Thymus (tissue), 11 donors: ENCODE measurements around the gene RET. TPM values are rescaled to one million over a fixed set of nuclear protein-coding genes. Genes with fewer than 3 reads are reported as not detected.

Experiments
- DNase-seq, 9 donors: peaks; one replicate each; pipeline ENCODE4 v3.0.0-alpha.2; 2013; ENCODE audit warnings: low spot score in 9 of 9, low read depth in 6 of 9, missing footprints in 1 of 9
- H3K27ac ChIP-seq, 2 donors: one replicate each; pipeline ENCODE4 v1.5.1; 2013; ENCODE audit warnings: control low read depth in 1 of 2, low read depth in 1 of 2, low read length in 1 of 2, mild to moderate bottlenecking in 1 of 2, moderate library complexity in 1 of 2
- H3K27me3 ChIP-seq, 2 donors: one replicate each; pipeline ENCODE4 v1.5.1; 2013; ENCODE audit warnings: low read length in 1 of 2; ENCODE audit not compliant: control insufficient read depth in 2 of 2, insufficient read depth in 1 of 2
- H3K36me3 ChIP-seq, 2 donors: one replicate each; pipeline ENCODE4 v1.5.1; 2013; ENCODE audit warnings: low read length in 1 of 2, mild to moderate bottlenecking in 1 of 2, moderate library complexity in 1 of 2; ENCODE audit not compliant: control insufficient read depth in 2 of 2, insufficient read depth in 2 of 2
- H3K4me1 ChIP-seq, 2 donors: one replicate each; pipeline ENCODE4 v1.5.1; 2013; ENCODE audit warnings: low read length in 2 of 2; ENCODE audit not compliant: control insufficient read depth in 2 of 2, insufficient read depth in 2 of 2
- H3K4me3 ChIP-seq, 2 donors: one replicate each; pipeline ENCODE4 v1.5.1; 2013; ENCODE audit warnings: low read length in 2 of 2, control low read depth in 1 of 2, mild to moderate bottlenecking in 1 of 2
- H3K9me3 ChIP-seq, 2 donors: one replicate each; pipeline ENCODE4 v1.5.1; 2013; ENCODE audit warnings: low read length in 1 of 2, mild to moderate bottlenecking in 1 of 2; ENCODE audit not compliant: control insufficient read depth in 2 of 2, insufficient read depth in 1 of 2
- WGBS: extraction: QIAGEN DNeasy Blood & Tissue Kit; methylation state at CpG from one replicate; pipeline ENCODE4 v1.1.7; 2013; 5-methylcytosine and 5-hydroxymethylcytosine counted together
- polyA plus RNA-seq: library from polyadenylated mRNA; stranded (reverse); fragments of 200-250 nt; gene quantifications from one replicate; pipeline ENCODE4 v1.2.3, GENCODE V29; 2013
- total RNA-seq: library from RNA; stranded (reverse); fragments of 120-200 nt; gene quantifications from one replicate; pipeline ENCODE4 v1.2.4, GENCODE V29; 2013
- donor health status: healthy.

Gene RET
- total and polyA plus RNA-seq, 2 donors = 0.33 to 0.37 TPM

DNA sequence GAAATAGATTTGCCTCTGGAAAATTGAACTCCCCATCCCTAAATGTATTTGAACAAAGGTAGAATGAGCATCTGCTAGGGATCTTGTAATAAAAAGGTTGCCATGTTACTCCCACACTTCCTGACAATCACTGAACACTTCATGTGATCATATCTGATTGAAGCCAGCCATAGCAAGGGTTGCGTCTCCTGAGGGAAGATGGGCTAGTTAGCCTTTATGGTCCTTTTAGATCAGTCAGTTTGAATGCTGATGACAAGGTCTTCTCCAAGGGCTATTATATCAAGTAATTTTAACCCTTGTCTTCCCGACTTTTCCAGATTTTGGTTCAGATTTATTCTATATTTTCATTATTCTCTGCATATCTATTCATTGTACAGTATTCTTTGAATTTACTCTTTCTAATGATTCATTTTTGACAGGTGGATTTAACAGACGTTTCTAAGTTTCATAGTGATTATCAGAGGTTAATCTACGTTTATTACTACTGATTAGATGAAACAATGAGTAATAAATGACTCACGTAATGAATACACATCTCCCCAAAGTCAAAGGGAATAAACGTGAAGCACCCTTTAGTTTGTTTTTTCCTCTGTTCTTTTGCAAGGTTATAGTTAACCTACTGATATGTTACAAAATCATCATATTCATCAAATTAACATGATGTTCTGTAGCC lies 89.5 kb downstream of the RET start:
- no peaks in the 10 kb centered on the region for H3K9me3 ChIP-seq
- peaks cover 7 to 9% of the 10 kb centered on the region in 2 donors for H3K4me1 ChIP-seq
- 82% methylated on average over 6 of the region's 6 CpGs for WGBS
- peaks cover 29 to 40% of the 10 kb centered on the region in 2 donors for H3K36me3 ChIP-seq
- no peak overlapping the region for H3K4me3 ChIP-seq
- H3K27me3 ChIP-seq = no peaks in the 10 kb centered on the region
- DNase-seq = no peak
- peak overlapping the region; percentile 42 to 93 for H3K27ac ChIP-seq

DNA sequence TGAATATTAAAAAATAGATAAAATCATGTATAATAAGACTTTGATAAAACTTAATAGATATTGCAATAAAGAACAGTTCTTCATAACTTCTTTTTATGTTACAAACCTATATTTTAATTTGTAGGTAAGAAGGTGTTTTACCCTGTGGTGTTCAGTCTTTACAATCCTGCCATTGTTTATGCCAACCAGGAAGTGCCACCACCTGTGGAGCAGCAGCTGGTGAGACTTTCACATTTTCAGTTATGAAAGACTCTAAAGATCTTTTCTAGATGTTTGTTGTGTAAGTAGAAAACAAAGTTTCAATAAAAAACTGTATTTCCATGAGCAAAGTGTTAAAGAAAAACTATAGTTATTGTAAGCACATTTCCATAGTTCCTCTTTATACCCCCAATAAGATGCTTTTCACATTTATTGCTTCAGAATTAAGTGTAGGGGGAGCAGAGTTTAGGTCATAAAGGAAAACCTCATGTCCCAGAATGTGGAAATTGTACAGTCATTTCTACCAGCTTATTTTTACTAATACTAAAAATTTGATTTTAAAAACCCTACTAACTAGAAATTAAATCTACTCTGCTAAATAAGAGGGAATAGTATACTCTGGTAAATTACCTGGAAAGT lies 90.1 kb downstream of the RET start:
- Histone ChIP-seq H3K4me3 (no peak overlapping the region), H3K4me1 (peaks cover 5 to 9% of the 10 kb centered on the region in 2 donors), H3K36me3 (peaks cover 28 to 34% of the 10 kb centered on the region in 2 donors), H3K27ac (peak overlapping the region in 1 of 2 donors; percentile 93), H3K27me3 (no peaks in the 10 kb centered on the region), H3K9me3 (no peaks in the 10 kb centered on the region)
- peak; percentile 23 to 81 (median 40) for DNase-seq

DNA sequence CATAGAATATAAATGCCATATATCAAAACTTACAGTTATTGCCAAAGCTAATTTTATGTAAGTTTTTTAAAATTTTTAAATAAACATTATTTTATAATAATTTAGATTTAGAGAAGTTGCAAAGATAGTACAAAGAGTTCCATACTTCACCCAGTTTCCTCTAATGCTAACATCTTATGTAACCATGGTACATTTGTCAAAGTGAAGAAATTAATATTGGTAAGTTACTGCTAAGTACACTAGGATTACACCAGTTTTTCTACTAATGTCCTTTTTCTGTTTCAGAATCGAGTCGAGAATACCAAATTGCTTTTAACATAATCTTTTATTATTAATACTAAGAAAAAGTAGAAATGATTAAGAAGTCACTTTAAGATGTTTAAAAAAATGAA lies 90.6 kb downstream of the RET start:
- H3K4me3 ChIP-seq = no peak overlapping the region
- H3K27me3 ChIP-seq = no peaks in the 10 kb centered on the region
- peaks cover 25 to 33% of the 10 kb centered on the region in 2 donors for H3K36me3 ChIP-seq
- 97% methylated on average over 2 of the region's 2 CpGs for WGBS
- H3K9me3 ChIP-seq = no peaks in the 10 kb centered on the region
- H3K4me1 ChIP-seq = peaks cover under 1 to 4% of the 10 kb centered on the region in 2 donors
- DNase-seq = peak in 1 of 9 donors; percentile 15
- H3K27ac ChIP-seq = peak overlapping the region in 1 of 2 donors; percentile 93

DNA sequence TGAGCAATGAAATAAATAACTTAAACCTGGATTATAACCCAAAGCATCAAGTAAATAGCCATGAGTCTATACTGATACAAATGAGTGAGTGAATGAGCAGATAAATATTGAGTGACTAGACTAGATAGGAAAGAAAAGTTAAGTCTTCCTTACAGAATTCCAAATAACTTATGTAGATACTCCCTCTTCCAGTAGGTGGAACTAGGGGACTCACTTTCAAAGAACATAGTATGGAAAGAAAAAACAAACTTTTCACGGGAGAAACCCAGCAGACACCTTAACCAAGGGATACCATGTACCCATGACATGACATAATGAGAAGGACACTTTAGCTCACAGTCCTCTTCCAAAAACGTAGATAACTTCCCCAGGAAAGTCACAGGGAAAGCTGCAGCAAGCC lies 93.6 kb downstream of the RET start:
- 93% methylated on average over 2 of the region's 2 CpGs for WGBS
- Histone ChIP-seq H3K4me1 (peaks cover 0 to 2% of the 10 kb centered on the region in 2 donors), H3K27me3 (no peaks in the 10 kb centered on the region), H3K9me3 (no peaks in the 10 kb centered on the region), H3K4me3 (no peak overlapping the region), H3K27ac (no peak overlapping the region), H3K36me3 (peaks cover 37 to 38% of the 10 kb centered on the region in 2 donors)
- DNase-seq = no peak

DNA sequence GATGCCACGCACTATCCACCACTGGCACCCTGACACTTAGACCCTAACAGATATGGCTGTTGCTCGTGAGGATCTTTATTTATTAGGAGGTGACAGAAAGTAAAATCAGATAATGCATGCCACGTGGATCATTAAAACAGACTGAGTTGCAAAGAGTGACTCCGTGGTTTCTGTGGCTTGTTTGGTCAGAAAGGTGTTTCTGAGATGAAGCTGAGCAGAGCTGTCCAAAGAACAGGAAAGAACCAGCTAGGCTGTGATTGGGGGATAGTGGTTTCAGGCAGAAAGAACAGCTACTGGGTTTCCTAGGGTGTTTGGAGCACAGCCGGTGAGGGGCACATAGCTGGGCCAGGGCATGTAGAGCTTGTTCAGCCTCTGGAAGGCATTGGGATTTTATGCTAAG lies 95.8 kb downstream of the RET start:
- Histone ChIP-seq H3K27ac (no peak overlapping the region), H3K36me3 (peaks cover 40 to 54% of the 10 kb centered on the region in 2 donors), H3K4me3 (no peak overlapping the region), H3K9me3 (no peaks in the 10 kb centered on the region), H3K4me1 (no peaks in the 10 kb centered on the region), H3K27me3 (no peaks in the 10 kb centered on the region)
- WGBS = 68% methylated on average over 5 of the region's 5 CpGs
- DNase-seq = no peak

DNA sequence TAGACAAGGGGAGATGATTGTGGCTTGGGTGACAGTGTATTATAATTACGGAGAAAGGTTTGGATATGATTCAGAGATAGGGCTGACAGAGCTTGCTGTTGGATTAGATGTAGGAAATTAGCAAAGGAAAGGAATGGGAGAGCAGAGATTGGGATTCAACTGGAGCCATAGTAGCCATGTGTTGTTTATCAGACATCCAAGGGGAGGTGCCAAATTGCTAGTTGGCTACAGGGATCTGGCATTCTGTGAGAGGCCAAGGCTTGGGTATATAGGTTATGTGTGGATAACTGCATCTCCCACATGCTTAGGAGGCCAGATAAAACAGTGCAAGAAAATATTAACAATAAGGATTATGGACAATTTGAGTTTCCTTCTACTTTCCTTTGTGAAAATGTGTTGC lies 96.3 kb downstream of the RET start:
- H3K4me1 ChIP-seq = no peaks in the 10 kb centered on the region
- WGBS = 95% methylated on average over 1 of the region's 1 CpG
- H3K27me3 ChIP-seq = no peaks in the 10 kb centered on the region
- peaks cover 42 to 56% of the 10 kb centered on the region in 2 donors for H3K36me3 ChIP-seq
- DNase-seq = no peak
- no peak overlapping the region for H3K4me3 ChIP-seq
- H3K27ac ChIP-seq = no peak overlapping the region
- H3K9me3 ChIP-seq = peaks cover 0 to under 1% of the 10 kb centered on the region in 2 donors

DNA sequence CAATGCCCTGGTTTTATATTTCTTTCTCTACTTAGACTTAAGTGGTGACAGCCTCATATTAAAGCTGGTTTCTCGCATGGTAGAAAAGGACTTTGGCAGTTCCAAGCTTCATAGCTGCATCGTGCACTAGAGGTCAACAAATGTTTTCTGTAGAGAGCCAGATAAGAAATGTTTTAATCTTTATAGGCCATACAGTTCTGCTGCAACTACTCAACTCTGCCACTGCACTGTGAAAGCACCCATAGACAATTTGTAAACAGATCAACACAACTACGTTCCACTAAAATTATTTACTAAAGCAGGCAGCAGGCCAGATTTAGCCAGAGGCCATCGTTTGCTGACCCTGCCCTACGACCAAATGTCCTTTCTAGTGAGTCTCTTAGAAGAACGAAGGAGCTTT lies 98.1 kb downstream of the RET start:
- no peak overlapping the region for H3K27ac ChIP-seq
- WGBS = 89% methylated on average over 6 of the region's 6 CpGs
- peaks cover 0 to 3% of the 10 kb centered on the region in 2 donors for H3K9me3 ChIP-seq
- H3K4me1 ChIP-seq = no peaks in the 10 kb centered on the region
- H3K27me3 ChIP-seq = no peaks in the 10 kb centered on the region
- H3K4me3 ChIP-seq = no peak overlapping the region
- no peak for DNase-seq
- peaks cover 49 to 57% of the 10 kb centered on the region in 2 donors for H3K36me3 ChIP-seq

DNA sequence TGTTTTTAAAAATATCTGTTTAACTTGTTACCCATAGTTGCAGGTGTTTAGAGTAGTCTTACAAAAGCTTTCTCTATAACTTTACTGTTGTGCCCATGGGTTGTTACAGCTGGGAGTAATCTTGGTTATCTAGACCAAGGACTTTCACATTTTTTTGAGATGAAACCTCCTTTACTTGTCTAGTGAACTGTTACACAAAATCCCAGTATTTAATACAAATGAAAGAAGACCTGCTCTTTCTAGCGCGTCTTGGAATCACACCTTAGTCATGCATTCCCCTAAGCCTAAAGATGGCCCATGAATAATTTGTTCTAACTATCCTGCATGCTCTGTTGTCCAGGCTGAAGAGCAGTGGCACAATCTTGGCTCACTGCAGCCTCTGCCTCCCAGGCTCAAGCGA lies 99.4 kb downstream of the RET start:
- DNase-seq = no peak
- Histone ChIP-seq H3K36me3 (peaks cover 50 to 62% of the 10 kb centered on the region in 2 donors), H3K4me3 (no peak overlapping the region), H3K9me3 (peaks cover 0 to 3% of the 10 kb centered on the region in 2 donors), H3K4me1 (no peaks in the 10 kb centered on the region), H3K27ac (no peak overlapping the region), H3K27me3 (no peaks in the 10 kb centered on the region)
- whole genome bisulfite sequencing = 97% methylated on average over 3 of the region's 3 CpGs

DNA sequence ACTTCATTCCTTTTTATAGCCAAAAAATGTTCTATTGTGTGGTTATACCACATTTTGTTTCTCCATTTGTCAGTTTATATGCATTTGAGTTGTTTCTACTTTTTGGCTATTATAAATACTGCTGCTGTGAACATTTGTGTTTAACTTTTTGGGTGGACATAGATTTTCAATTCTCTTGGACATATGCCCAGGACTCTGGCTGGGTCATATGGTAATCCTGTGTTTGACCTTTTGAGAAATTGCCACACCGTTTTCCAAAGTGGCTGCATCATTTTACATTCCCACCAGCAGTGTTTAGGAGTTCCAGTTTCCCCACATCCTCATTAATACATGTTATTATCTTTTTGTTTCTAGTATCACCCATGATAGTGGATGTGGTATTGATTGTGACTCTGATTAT lies 100.7 kb downstream of the RET start:
- no peaks in the 10 kb centered on the region for H3K4me1 ChIP-seq
- no peak for DNase-seq
- H3K9me3 ChIP-seq = peaks cover 0 to 3% of the 10 kb centered on the region in 2 donors
- H3K27me3 ChIP-seq = no peaks in the 10 kb centered on the region
- no peak overlapping the region for H3K27ac ChIP-seq
- no peak overlapping the region for H3K4me3 ChIP-seq
- 93% methylated on average over 1 of the region's 1 CpG for WGBS
- H3K36me3 ChIP-seq = peaks cover 50 to 64% of the 10 kb centered on the region in 2 donors
